Astrocyte of the cerebellum (primary cell): Measurements from ENCODE around the gene ZNF536.
"Not testable (repeated sequence)": the region's sequence is repeated elsewhere in the genome, so short reads cannot be mapped to it uniquely, and the experiment has no call there.

Experiments used
- DNase-seq: peaks from one replicate; pipeline ENCODE4 v3.0.0-alpha.2; 2011; ENCODE audit warnings: low read depth
- H3K4me3 ChIP-seq: 2 replicates; pipeline ENCODE4 v1.5.1; 2011; ENCODE audit warnings: mild to moderate bottlenecking, low read depth, low read length, moderate library complexity
- CTCF ChIP-seq: IDR thresholded peaks from 2 replicates; pipeline ENCODE4 v1.5.1; 2012; ENCODE audit warnings: low read length, low read depth, moderate library complexity, mild to moderate bottlenecking; ENCODE audit errors: missing control alignments
- in situ Hi-C: cut with HindIII; loops from 2 replicates; pipeline ENCODE4 v1.10.0; 2017; ENCODE audit warnings: low sequenced_read_pairs

Gene ZNF536

GRCh38 chr19:30480097-30480496 lies 107.9 kb downstream of the ZNF536 start:
- in situ Hi-C loops, result no loop called here
- no peak for DNase-seq
- TF ChIP-seq CTCF, result no peak
- no peak overlapping the region for H3K4me3 ChIP-seq

GRCh38 chr19:30481063-30481462 lies 108.9 kb downstream of the ZNF536 start:
- no peak overlapping the region for H3K4me3 ChIP-seq
- in situ Hi-C loops, result no loop called here
- no peak for DNase-seq
- TF ChIP-seq CTCF, result no peak

GRCh38 chr19:30481823-30482222 lies 109.6 kb downstream of the ZNF536 start:
- no peak for DNase-seq
- TF ChIP-seq CTCF, result no peak
- in situ Hi-C loops, result no loop called here
- H3K4me3 ChIP-seq, result no peak overlapping the region

- DNase-seq, result no peak
- no peak for TF ChIP-seq CTCF
- in situ Hi-C loops, result no loop called here
- H3K4me3 ChIP-seq, result no peak overlapping the region
These were observed 110.8 kb downstream of the ZNF536 start for GRCh38 chr19:30482956-30483355.

- in situ Hi-C loops, H3K4me3 ChIP-seq, DNase-seq: not testable (repeated sequence)
These were observed 114.1 kb downstream of the ZNF536 start for GRCh38 chr19:30486250-30486649.

GRCh38 chr19:30487178-30487577 lies 115.0 kb downstream of the ZNF536 start:
- no peak overlapping the region for H3K4me3 ChIP-seq
- no peak for TF ChIP-seq CTCF
- DNase-seq, result no peak
- in situ Hi-C loops, result no loop called here

- no peak overlapping the region for H3K4me3 ChIP-seq
- in situ Hi-C loops, result no loop called here
- no peak for TF ChIP-seq CTCF
- no peak for DNase-seq
These were observed 116.0 kb downstream of the ZNF536 start for GRCh38 chr19:30488191-30488590.
